K562 (cell line): ENCODE data around the gene MCAT. TPM values are rescaled to one million over a fixed set of nuclear protein-coding genes. Genes with fewer than 3 reads are reported as not detected.

ENCODE experiments used
- ATAC-seq: fragments of 200-7000 bp; cut with Tn5 transposase; 3 replicates; pipeline ENCODE4 v1.9.1; 2020; ENCODE audit warnings: moderate library complexity
- BruUV-seq: library from RNA; stranded (reverse); fragments of 400-500 nt; replicated peaks from 2 replicates; lab custom pipeline; 2021; lab: Mats Ljungman, UMichigan
- CTCF ChIA-PET: fragments of 300-600 bp; formaldehyde crosslinking; extraction: SDS; loops from one replicate; lab custom pipeline; 2021; ENCODE audit warnings: low intra/inter-chr PET ratio; lab: Yijun Ruan, JAX
- POLR2A ChIA-PET: fragments of 300-600, 350-650 bp; sonication (Branson Sonifier 250); formaldehyde crosslinking; extraction: SDS; loops from one replicate; lab custom pipeline; 2021; ENCODE audit warnings: antibody characterized with exemption, inconsistent platforms; lab: Yijun Ruan, JAX
- DNase-seq, 4 experiments: peaks; one replicate each; pipeline versions ENCODE4 v3.0.0 to v3.0.0-alpha.2; 2011 to 2018; ENCODE audit warnings: low spot score in 3 of 4, mixed read lengths in 3 of 4; ENCODE audit errors: extremely low read depth in 1 of 4
- FAIRE-seq: peaks from 2 replicates; lab custom pipeline; 2011; peaks lifted over from hg19 to GRCh38; lab: Jason Lieb, UNC
- H2AFZ ChIP-seq: 2 replicates; pipeline ENCODE4 v1.6.0; 2011; ENCODE audit warnings: low read depth, low read length, control low read depth, inconsistent platforms
- H3K27ac ChIP-seq: fragments of 200-600 bp; 3 replicates; pipeline ENCODE4 v1.8.0; 2011; ENCODE audit warnings: low read depth, mild to moderate bottlenecking, control low read depth, inconsistent platforms, low read length, moderate library complexity, mixed read lengths; ENCODE audit errors: extremely low read depth
- H3K27me3 ChIP-seq, 2 experiments: fragments of 300-600 bp in 1 of 2; 2 replicates in 1 of 2; 3 replicates in 1 of 2; pipeline versions ENCODE4 v1.6.0 to v1.8.0; 2011; ENCODE audit warnings: inconsistent platforms in 2 of 2, low read length in 2 of 2, mild to moderate bottlenecking in 1 of 2, mixed read lengths in 1 of 2, moderate library complexity in 1 of 2; ENCODE audit not compliant: control insufficient read depth in 2 of 2, insufficient read depth in 2 of 2
- H3K36me3 ChIP-seq: fragments of 300-600 bp; 3 replicates; pipeline ENCODE4 v1.8.0; 2011; ENCODE audit warnings: mild to moderate bottlenecking, low read length, inconsistent platforms; ENCODE audit not compliant: control insufficient read depth, insufficient read depth
- H3K4me1 ChIP-seq, 2 experiments: fragments of 200-600 bp in 1 of 2; replicated peaks in 1 of 2; 2 replicates in 1 of 2; 3 replicates in 1 of 2; pipeline versions ENCODE4 v1.5.1 to v1.8.0; 2011; ENCODE audit warnings: inconsistent platforms in 2 of 2, low read length in 2 of 2, mild to moderate bottlenecking in 1 of 2, mixed read lengths in 1 of 2, moderate library complexity in 1 of 2; ENCODE audit not compliant: control insufficient read depth in 2 of 2, insufficient read depth in 2 of 2
- H3K4me2 ChIP-seq: 2 replicates; pipeline ENCODE4 v1.6.1; 2011; ENCODE audit warnings: low read length, control low read depth, inconsistent platforms, mixed read lengths; ENCODE audit not compliant: insufficient read depth
- H3K4me3 ChIP-seq: fragments of 200-600 bp; sonication (generic), shearing (Covaris generic); 2 replicates; pipeline ENCODE4 v1.5.1; 2016; ENCODE audit warnings: control low read depth, inconsistent platforms
- H3K79me2 ChIP-seq: fragments of 200-600 bp; 3 replicates; pipeline ENCODE4 v1.8.0; 2011; ENCODE audit warnings: low read length, inconsistent platforms; ENCODE audit not compliant: control insufficient read depth, insufficient read depth
- H3K9ac ChIP-seq, 2 experiments: 2 replicates each; pipeline versions ENCODE4 v1.6.0 to v1.6.1; 2011; ENCODE audit warnings: low read depth in 2 of 2, low read length in 2 of 2, control low read depth in 1 of 2, inconsistent platforms in 1 of 2, mild to moderate bottlenecking in 1 of 2, mixed read lengths in 1 of 2; ENCODE audit not compliant: insufficient read depth in 1 of 2
- H3K9me1 ChIP-seq: one replicate; pipeline ENCODE4 v1.6.0; 2011; ENCODE audit warnings: inconsistent platforms, mild to moderate bottlenecking, low read length, moderate library complexity; ENCODE audit not compliant: control insufficient read depth, insufficient read depth
- H3K9me3 ChIP-seq: replicated peaks from 2 replicates; pipeline ENCODE4 v1.5.1; 2011; ENCODE audit warnings: low read depth, low read length, inconsistent platforms; ENCODE audit not compliant: control insufficient read depth, insufficient read depth
- H4K20me1 ChIP-seq: replicated peaks from 2 replicates; pipeline ENCODE4 v1.6.1; 2011; ENCODE audit warnings: low read length, inconsistent platforms, mixed read lengths; ENCODE audit not compliant: control insufficient read depth, insufficient read depth
- CCNT2 ChIP-seq: IDR thresholded peaks from 2 replicates; pipeline ENCODE4 v1.6.1; 2011; ENCODE audit warnings: borderline replicate concordance, low read depth, mild to moderate bottlenecking, moderate library complexity, mixed read lengths, low read length; ENCODE audit not compliant: insufficient read length; ENCODE audit errors: extremely low read depth
- KAT8 ChIP-seq: fragments of 450-650 bp; IDR thresholded peaks from 2 replicates; pipeline ENCODE4 v1.6.1; 2016; ENCODE audit warnings: low read depth, mild to moderate bottlenecking
- NFE2L1 ChIP-seq: fragments of 450-650 bp; IDR thresholded peaks from 2 replicates; pipeline ENCODE4 v1.6.1; 2016; ENCODE audit warnings: missing genetic modification characterization, low read depth, mild to moderate bottlenecking, missing compliant biosample characterization, moderate library complexity, borderline replicate concordance
- PRMT5 ChIP-seq: sonication (generic); formaldehyde crosslinking; IDR thresholded peaks from 2 replicates; pipeline ENCODE4 v1.5.0; 2020; ENCODE audit warnings: missing genetic modification reagents
- RHOXF2B ChIP-seq: fragments of 250-450 bp; sonication (Bioruptor Pico); conservative IDR thresholded peaks from 2 replicates; pipeline ENCODE4 v1.5.1; 2021
- XRCC3 ChIP-seq: fragments of 450-650 bp; IDR thresholded peaks from 2 replicates; pipeline ENCODE4 v1.6.1; 2017; ENCODE audit warnings: mild to moderate bottlenecking, moderate library complexity
- ZNF696 ChIP-seq: fragments of 250-450 bp; sonication (Bioruptor Pico); conservative IDR thresholded peaks from 2 replicates; pipeline ENCODE4 v1.4.0; 2020; ENCODE audit warnings: mild to moderate bottlenecking, moderate library complexity
- ZZZ3 ChIP-seq: fragments of 450-650 bp; IDR thresholded peaks from 2 replicates; pipeline ENCODE4 v1.6.1; 2016; ENCODE audit warnings: antibody characterized with exemption, mild to moderate bottlenecking, moderate library complexity
- WGBS: fragments of 100-300 bp; shearing (Covaris generic); methylation state at CpG from one replicate; pipeline ENCODE4 v1.1.6; 2016; ENCODE audit warnings: low coverage, mixed read lengths; ENCODE audit not compliant: insufficient coverage; ENCODE audit errors: missing lambda C conversion rate; 5-methylcytosine and 5-hydroxymethylcytosine counted together
- in situ Hi-C: fragments of 300-500 bp; cut with MboI; formaldehyde crosslinking; loops from 4 replicates; pipeline ENCODE4 v1.15.0; 2018; ENCODE audit warnings: inconsistent platforms, mixed read lengths
- intact Hi-C: fragments of 100-400 bp; cut with micrococcal nuclease; formaldehyde crosslinking; loops from 2 replicates; pipeline ENCODE4 v1.14.2; 2022
- polyA plus RNA-seq, 8 experiments: library from polyadenylated mRNA; depleted of rRNA in 4 of 8; stranded (reverse) in 5 of 8; unstranded in 3 of 8; fragments of >200 nt; fragmentation: Nextera tagmentation in 2 of 8; fragmentation: Illumina TruSeq in 1 of 8; extraction: Ambion mirVana in 2 of 8; extraction: Trizol in 1 of 8; gene quantifications; 2 replicates each; pipeline versions ENCODE4 v1.2.1 to v1.2.3, GENCODE V29; 2011 to 2014; ENCODE audit warnings: inconsistent platforms in 1 of 8, missing spikeins in 1 of 8
- total RNA-seq, 7 experiments: library from RNA; depleted of rRNA in 6 of 7; stranded (reverse); fragments of >200 nt in 6 of 7; fragmentation: Illumina TruSeq in 2 of 7; extraction: Trizol in 2 of 7; gene quantifications; 2 replicates each; pipeline versions ENCODE4 v1.2.1 to v1.2.3, GENCODE V29; 2011 to 2021; ENCODE audit warnings: low replicate concordance in 1 of 7
- TF ChIP-seq, protein P1 (sequence below), 3 experiments: fragments of 200-800 bp in 1 of 3; sonication (Bioruptor generic) in 1 of 3; sonication (generic) in 1 of 3; formaldehyde crosslinking in 1 of 3; IDR thresholded peaks; 2 replicates each; pipeline versions ENCODE4 v1.6.1 to v1.8.0; 2016 to 2022; ENCODE audit warnings: mild to moderate bottlenecking in 2 of 3, missing compliant biosample characterization in 2 of 3, missing genetic modification characterization in 2 of 3, missing genetic modification reagents in 1 of 3
- TF ChIP-seq, protein P2 (sequence below): fragments of 200-800 bp; sonication (Bioruptor generic); IDR thresholded peaks from 2 replicates; pipeline ENCODE4 v1.6.1; 2017; ENCODE audit warnings: missing genetic modification characterization, missing compliant biosample characterization
- TF ChIP-seq, protein P3 (sequence below): fragments of 250-450 bp; sonication (Bioruptor Pico); IDR thresholded peaks from 2 replicates; pipeline ENCODE4 v1.8.0; 2022; ENCODE audit warnings: inconsistent platforms, mild to moderate bottlenecking, moderate library complexity, borderline replicate concordance

MCAT gene
- total and polyA plus RNA-seq, 9 of the 15 experiments (the other 6 are each of a cell fraction or from before 2014, with no cell fraction given), result 3.3 to 27.8 (median 13.9) TPM

DNA sequence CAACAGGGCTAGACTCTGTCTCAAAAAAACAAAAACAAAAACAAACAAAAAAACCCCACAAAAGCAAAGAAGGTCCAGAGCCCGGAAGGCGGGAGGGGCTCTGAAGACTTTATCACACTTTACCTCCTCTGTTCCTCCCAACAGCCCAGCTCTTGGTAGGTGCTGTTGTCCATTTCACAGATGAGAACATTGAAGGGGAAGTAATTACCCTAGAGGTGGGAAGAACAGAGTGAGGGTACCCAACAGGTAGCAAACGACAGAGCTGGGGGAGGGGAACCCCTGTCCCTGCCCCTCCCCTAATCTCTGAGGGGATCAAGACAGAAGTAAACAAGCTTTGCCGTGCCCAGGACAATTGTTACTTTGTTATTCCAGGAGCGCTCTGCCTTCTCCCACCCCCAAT is 33.7 kb downstream of the MCAT start:
- no peaks in the 10 kb centered on the region for H3K9me1 ChIP-seq
- DNase-seq (no peak), ATAC-seq (no peak), FAIRE-seq (no peak)
- H2AFZ ChIP-seq, result no peak overlapping the region
- intact Hi-C loops, result no loop called here
- TF ChIP-seq, protein P1, sequence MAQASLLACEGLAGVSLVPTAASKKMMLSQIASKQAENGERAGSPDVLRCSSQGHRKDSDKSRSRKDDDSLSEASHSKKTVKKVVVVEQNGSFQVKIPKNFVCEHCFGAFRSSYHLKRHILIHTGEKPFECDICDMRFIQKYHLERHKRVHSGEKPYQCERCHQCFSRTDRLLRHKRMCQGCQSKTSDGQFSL (CRISPR knock-in tag; IDR thresholded peaks at IDR 0.05), result no peak
- TF ChIP-seq, protein P1 (tag; IDR thresholded peaks at IDR 0.05), result no peak
- TF ChIP-seq NFE2L1 (tag) (no peak), XRCC3 (no peak), CCNT2 (no peak), ZNF696 (CRISPR knock-in tag) (no peak), KAT8 (no peak), ZZZ3 (no peak), RHOXF2B (CRISPR knock-in tag) (no peak), PRMT5 (CRISPR knock-in tag) (no peak)
- TF ChIP-seq, protein P2, sequence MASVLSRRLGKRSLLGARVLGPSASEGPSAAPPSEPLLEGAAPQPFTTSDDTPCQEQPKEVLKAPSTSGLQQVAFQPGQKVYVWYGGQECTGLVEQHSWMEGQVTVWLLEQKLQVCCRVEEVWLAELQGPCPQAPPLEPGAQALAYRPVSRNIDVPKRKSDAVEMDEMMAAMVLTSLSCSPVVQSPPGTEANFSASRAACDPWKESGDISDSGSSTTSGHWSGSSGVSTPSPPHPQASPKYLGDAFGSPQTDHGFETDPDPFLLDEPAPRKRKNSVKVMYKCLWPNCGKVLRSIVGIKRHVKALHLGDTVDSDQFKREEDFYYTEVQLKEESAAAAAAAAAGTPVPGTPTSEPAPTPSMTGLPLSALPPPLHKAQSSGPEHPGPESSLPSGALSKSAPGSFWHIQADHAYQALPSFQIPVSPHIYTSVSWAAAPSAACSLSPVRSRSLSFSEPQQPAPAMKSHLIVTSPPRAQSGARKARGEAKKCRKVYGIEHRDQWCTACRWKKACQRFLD, result no peak
- TF ChIP-seq, protein P3, sequence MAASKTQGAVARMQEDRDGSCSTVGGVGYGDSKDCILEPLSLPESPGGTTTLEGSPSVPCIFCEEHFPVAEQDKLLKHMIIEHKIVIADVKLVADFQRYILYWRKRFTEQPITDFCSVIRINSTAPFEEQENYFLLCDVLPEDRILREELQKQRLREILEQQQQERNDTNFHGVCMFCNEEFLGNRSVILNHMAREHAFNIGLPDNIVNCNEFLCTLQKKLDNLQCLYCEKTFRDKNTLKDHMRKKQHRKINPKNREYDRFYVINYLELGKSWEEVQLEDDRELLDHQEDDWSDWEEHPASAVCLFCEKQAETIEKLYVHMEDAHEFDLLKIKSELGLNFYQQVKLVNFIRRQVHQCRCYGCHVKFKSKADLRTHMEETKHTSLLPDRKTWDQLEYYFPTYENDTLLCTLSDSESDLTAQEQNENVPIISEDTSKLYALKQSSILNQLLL, result no peak
- BruUV-seq, result no TSS peak
- no peak overlapping the region for H3K27ac ChIP-seq
- H3K4me1 ChIP-seq, result peaks cover 4 to 17% of the 10 kb centered on the region in 2 experiments; a peak in 4 of 5 replicates
- H3K9me3 ChIP-seq, result no peaks in the 10 kb centered on the region
- ChIA-PET POLR2A (interaction anchor here (0.6 kb wide), 1 partner anchor 12 kb away, joined by 3 read pairs; no protein-coding TSS in a partner anchor), CTCF (no interaction called here)
- no peaks in the 10 kb centered on the region for H3K79me2 ChIP-seq
- in situ Hi-C loops, result no loop called here
- WGBS, result 35% methylated on average over 2 of the region's 5 CpGs
- H3K4me2 ChIP-seq, result no peak overlapping the region
- H4K20me1 ChIP-seq, result no peaks in the 10 kb centered on the region
- H3K27me3 ChIP-seq, result peaks cover 0 to 8% of the 10 kb centered on the region in 2 experiments; a peak in 2 of 5 replicates
- H3K9ac ChIP-seq, result no peak overlapping the region
- no peak overlapping the region for H3K4me3 ChIP-seq
- no peaks in the 10 kb centered on the region for H3K36me3 ChIP-seq
